PFSK-1 (cell line): ENCODE data around the gene CRKL.
A peak's percentile ranks its signal among the peaks of the same experiment; 100 is the strongest.

Experiments used
- FOXP2 ChIP-seq: optimal IDR thresholded peaks from 2 replicates; pipeline ENCODE3; 2011; ENCODE audit warnings: borderline replicate concordance, control low read depth, inconsistent platforms; ENCODE audit not compliant: insufficient read depth; ENCODE audit errors: extremely low read length, extremely low read depth
- POLR2AphosphoS5 ChIP-seq: IDR thresholded peaks from 2 replicates; pipeline ENCODE4 v1.6.1; 2012; ENCODE audit warnings: low read depth, mild to moderate bottlenecking, control low read depth, low read length, moderate library complexity
- SIN3A ChIP-seq: IDR thresholded peaks from 2 replicates; pipeline ENCODE4 v1.6.1; 2012; ENCODE audit warnings: mild to moderate bottlenecking, low read length, moderate library complexity, borderline replicate concordance; ENCODE audit not compliant: insufficient read depth
- TAF1 ChIP-seq: IDR thresholded peaks from 2 replicates; pipeline ENCODE4 v1.6.1; 2012; ENCODE audit warnings: low read length, control low read depth, borderline replicate concordance; ENCODE audit not compliant: insufficient read depth
- TF ChIP-seq, protein P1 (sequence below), 2 experiments: IDR thresholded peaks; 2 replicates each; pipeline versions ENCODE4 v1.6.1 to v1.8.0; 2011 to 2012; ENCODE audit warnings: low read depth in 2 of 2, low read length in 2 of 2, control low read depth in 1 of 2, inconsistent platforms in 1 of 2, mild to moderate bottlenecking in 1 of 2, moderate library complexity in 1 of 2; ENCODE audit not compliant: insufficient read depth in 1 of 2

Gene CRKL

DNA sequence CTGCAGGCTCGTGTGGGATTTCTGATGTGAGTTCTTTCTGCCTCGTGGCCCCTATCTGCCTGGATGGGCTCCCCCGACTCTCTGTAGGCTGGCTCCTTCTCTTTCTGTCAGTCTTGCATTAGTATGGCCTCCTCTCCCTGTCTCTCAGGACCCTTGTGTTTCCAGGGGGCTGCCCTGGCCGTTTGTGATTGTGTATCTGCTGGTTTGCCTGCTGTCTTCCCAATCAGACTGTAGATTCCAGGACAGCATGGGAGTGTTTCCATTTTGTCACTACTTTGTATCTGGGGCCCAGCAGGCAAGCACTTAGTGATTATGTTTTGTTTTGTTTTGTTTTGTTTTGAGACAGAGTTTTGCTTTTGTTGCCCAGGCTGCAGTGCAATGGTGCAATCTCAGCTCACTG is 32.8 kb upstream of the CRKL start:
- no peak for TF ChIP-seq FOXP2
- TF ChIP-seq TAF1: no peak
- TF ChIP-seq POLR2AphosphoS5: no peak
- TF ChIP-seq, protein P1, sequence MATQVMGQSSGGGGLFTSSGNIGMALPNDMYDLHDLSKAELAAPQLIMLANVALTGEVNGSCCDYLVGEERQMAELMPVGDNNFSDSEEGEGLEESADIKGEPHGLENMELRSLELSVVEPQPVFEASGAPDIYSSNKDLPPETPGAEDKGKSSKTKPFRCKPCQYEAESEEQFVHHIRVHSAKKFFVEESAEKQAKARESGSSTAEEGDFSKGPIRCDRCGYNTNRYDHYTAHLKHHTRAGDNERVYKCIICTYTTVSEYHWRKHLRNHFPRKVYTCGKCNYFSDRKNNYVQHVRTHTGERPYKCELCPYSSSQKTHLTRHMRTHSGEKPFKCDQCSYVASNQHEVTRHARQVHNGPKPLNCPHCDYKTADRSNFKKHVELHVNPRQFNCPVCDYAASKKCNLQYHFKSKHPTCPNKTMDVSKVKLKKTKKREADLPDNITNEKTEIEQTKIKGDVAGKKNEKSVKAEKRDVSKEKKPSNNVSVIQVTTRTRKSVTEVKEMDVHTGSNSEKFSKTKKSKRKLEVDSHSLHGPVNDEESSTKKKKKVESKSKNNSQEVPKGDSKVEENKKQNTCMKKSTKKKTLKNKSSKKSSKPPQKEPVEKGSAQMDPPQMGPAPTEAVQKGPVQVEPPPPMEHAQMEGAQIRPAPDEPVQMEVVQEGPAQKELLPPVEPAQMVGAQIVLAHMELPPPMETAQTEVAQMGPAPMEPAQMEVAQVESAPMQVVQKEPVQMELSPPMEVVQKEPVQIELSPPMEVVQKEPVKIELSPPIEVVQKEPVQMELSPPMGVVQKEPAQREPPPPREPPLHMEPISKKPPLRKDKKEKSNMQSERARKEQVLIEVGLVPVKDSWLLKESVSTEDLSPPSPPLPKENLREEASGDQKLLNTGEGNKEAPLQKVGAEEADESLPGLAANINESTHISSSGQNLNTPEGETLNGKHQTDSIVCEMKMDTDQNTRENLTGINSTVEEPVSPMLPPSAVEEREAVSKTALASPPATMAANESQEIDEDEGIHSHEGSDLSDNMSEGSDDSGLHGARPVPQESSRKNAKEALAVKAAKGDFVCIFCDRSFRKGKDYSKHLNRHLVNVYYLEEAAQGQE (IDR thresholded peaks at IDR 0.05; ENCODE audit: insufficient read depth in 1 of 2, low read depth in 2 of 2, low read length in 2 of 2): no peak
- no peak for TF ChIP-seq SIN3A

DNA sequence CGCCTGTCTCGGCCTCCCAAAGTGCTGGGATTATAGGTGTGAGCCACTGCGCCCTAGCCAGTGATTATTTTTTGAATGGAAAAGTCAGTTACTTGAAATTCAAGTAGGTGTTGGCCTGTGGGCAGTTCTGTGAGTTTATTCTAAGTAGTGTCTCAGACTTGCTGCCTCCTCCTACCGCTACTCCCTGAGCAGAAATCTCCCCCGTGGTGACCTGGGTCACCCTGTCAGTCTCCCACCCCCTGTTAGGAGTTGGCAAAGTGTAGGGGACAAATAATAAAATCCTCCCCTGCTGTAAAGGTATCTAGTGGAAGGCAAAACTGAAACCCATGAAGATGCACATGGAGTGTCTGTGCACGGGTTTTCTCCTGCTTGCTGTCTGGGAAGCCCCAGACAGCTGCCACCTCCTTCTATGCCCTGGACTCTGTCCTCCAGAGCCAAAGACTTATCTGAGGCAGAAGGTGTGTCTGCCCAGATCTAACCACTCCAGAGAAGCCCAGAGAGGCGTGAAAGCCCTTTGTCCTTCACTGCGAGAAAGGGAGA is 32.1 kb upstream of the CRKL start:
- no peak for TF ChIP-seq POLR2AphosphoS5
- TF ChIP-seq, protein P1 (IDR thresholded peaks at IDR 0.05; ENCODE audit: insufficient read depth in 1 of 2, low read depth in 2 of 2, low read length in 2 of 2): no peak
- no peak for TF ChIP-seq FOXP2
- no peak for TF ChIP-seq TAF1
- TF ChIP-seq SIN3A: no peak

DNA sequence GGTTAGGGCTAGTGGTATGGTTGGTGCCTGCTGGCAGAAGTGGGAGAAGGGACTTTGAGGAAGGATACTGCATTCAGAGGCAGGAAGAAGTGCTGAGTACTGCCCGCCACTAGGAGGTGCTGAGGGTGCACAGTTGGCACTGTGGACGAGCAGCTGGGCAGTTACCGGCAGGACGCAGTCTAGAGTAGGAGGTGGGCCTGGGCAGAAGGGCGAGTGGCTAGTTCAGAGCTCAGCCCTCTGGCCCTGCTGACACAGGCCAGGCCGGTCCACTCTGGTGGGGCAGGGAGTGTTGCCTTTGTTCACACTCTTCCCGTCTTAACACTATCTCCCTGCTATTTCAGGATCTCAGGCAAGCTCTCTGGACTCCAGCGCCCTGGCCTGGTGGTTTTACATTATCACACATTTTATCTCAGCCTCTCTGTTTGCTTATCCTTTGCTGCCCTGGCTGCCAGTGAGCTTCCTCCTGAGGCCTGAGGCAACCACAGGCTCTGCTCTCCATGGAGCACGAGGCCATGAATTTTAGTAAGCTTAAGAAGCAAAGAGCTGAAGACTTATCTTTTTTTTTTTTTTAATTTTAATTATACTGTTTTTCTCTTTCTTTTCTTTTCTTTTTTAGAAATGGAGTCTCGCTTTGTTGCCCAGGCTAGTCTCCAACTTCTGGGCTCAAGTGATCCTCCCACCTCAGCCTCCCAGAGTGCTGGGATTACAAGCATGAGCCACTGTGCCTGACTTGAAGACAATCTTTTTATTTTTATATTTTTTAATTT is 31.5 kb upstream of the CRKL start:
- TF ChIP-seq FOXP2 (peak; percentile 91), POLR2AphosphoS5 (0 out of 2 replicates have a peak, but pooled peaks have one; percentile 24), SIN3A (no peak; the same call in 1 of the 2 replicates), TAF1 (no peak)
- TF ChIP-seq, protein P1 (IDR thresholded peaks at IDR 0.05; ENCODE audit: insufficient read depth in 1 of 2, low read depth in 2 of 2, low read length in 2 of 2): no peak

DNA sequence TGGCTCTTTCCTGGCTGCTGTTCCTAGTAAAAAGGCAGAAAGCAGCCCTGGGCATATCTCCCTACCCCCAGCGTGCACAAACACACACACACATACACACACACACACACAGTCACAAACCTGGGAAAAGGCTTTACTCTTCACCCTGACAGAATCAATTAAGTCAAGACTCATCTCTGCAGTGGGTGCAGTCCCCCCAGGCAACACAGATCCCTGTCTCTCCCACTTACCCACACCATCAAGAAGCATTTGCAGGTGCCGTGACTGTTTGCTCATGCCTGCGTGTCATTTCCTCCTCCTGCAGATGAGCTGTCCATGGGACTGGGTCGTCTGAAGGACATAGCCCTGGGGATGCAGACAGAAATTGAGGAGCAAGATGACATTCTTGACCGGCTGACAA is 29.8 kb upstream of the CRKL start:
- TF ChIP-seq, protein P1 (IDR thresholded peaks at IDR 0.05; ENCODE audit: insufficient read depth in 1 of 2, low read depth in 2 of 2, low read length in 2 of 2): no peak
- no peak for TF ChIP-seq SIN3A
- no peak for TF ChIP-seq POLR2AphosphoS5
- TF ChIP-seq TAF1: no peak
- no peak for TF ChIP-seq FOXP2
